ENCODE results near the gene CRMP1. TPM values are rescaled to one million over a fixed set of nuclear protein-coding genes. Genes with fewer than 3 reads are reported as not detected.

The CRMP1 gene
- polyA plus RNA-seq, 3 donors: 0.22 to 2.2 (median 0.70) TPM

DNA sequence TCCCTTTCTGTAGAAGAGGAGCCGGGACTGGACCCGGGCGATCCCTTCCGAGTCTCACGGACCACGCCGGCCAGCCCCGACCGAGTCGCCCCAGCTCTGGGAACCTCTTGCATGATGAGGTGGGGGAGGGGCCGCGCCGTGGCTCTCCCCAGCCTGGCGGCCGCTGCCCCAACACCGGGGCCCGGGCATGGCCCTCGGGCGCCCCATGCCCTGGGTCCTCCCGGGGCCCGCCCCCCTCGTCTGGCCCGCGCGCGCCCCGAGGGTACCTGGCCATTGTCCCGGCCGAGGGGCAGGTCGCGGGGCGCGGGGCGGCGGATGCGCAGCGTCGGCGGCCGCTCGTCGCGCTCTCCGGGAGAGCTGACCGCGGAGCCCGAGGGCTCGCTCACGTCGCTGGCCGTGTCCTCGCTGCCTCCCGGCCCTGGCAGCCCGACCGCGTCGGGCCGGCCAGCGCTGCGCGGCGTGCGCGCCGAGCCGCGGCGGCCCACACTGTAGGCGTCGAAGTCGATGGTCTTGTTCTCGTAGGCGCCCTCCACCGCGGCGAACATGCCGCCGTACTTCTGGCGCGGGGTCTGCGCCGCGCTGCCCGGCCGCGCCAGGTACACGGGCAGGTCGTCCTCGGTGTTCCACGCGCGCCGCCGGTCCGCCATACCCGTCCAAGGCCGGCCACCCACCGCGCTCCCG is 423 bp downstream of the CRMP1 start:
- H3K27ac ChIP-seq (ENCODE audit: low read depth, low read length): no peak overlapping the region
- 3 to 5% (median 4%) methylated on average over 44 to 99 of the region's 100 CpGs for WGBS, 3 donors

DNA sequence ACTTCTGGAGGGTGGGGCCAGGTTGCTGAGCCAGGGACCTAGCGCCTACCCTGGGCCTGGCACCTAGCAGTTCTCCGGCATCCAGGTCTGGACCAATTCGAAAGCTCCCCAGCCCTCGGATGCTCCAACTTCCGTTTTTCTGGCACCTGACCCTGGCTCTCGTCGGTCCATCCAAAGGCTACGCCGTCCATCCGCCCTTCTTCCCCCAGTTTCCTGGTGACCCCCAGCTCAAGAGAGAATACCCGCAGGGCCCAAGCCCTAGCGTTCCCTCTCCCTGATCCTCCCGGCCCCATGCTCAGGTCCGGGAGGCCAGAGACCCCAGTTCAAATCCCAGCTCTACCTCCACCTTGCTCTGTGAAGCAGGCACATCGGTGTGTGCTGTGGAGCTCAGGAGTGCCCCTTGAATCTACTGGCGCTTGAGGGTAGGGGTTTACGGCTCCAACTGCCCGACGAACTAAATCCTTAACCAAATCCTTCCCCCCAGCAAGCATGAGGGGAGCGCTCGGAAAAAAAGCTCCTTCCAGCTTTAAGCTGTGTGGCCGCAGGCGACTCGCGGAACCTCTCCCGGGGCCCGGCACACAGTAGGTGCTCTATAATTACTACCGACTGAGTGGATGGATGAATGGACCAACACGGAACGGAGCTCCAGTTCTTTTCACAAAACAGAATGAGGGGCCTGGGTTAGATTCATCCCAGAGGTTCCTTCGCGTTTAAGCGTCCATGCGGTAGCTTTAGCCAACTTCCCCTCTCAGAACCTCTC is 1.1 kb downstream of the CRMP1 start:
- H3K27ac ChIP-seq (ENCODE audit: low read depth, low read length): no peak overlapping the region
- 9 to 16% (median 15%) methylated on average over 34 of the region's 34 CpGs for WGBS, 3 donors

DNA sequence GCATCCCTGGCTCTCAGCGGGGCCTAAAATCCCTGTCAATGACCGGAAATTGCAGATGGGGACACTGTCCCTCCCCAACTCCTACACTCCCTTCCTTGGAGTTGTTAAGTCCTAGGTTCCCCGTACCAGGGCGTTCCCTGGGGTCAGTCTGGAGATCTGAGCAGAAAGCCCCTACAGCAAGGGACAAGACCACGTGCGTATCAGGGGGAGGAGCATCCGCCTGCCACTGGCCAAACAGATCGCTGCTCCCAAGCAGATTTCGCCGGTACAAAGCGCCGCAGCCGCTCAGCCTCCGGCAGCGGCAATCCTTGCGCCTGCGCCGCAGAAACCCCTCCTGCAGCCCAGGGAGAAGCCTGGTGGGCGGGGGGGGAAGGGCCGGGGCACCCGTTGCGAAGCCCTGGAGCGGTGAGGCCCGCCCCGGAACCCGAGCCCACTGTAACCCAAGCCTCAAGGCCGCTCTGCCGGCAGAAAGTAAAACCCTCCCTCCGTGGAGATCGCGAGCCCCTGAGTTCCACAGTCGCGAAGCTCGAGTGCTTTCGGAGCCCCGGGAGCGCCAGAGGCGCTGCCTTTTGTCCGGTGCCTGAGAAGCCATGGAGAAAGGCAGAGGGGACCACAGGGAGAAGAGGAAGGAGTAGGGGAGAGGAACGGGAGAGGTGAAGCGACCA is 2.7 kb downstream of the CRMP1 start:
- no peak overlapping the region for H3K27ac ChIP-seq (ENCODE audit: low read depth, low read length)
- WGBS, 3 donors: 0 to 3% (median 1%) methylated on average over 39 to 41 of the region's 41 CpGs

DNA sequence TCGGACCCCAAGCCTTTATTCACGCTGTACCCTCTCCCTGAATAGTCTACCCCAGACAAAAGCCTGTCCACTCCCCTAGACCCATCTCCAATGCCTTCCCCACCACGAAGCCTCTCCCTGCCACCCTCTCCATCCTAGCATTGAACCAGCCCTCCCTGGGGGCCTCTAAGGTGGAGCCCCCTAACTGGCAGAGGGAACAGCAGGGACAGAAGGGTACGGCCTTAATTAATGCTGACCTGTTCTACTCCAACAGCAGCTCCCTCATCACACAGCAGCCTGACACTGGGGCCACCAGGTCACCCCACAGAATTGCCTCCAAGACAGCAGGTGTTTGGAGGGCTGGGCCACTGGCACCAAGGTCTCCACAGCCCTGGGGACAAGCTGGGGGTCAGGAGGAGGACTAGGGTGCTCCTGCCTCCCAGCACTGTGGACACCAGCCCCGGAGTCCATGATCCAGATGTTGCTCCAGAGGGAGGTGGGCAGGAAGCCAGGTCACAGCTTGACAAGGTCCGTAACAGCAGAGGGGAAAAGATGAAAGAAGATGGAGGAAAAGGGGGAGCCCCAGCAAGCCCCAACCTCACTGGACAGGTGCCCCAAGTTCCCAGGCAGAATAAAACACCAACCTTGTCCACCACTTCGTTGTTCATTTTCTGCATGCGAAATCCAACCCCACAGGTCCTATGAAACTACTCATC is 3.7 kb downstream of the CRMP1 start:
- no peak overlapping the region for H3K27ac ChIP-seq (ENCODE audit: low read depth, low read length)
- WGBS, 3 donors: 23 to 26% (median 23%) methylated on average over 8 of the region's 8 CpGs

DNA sequence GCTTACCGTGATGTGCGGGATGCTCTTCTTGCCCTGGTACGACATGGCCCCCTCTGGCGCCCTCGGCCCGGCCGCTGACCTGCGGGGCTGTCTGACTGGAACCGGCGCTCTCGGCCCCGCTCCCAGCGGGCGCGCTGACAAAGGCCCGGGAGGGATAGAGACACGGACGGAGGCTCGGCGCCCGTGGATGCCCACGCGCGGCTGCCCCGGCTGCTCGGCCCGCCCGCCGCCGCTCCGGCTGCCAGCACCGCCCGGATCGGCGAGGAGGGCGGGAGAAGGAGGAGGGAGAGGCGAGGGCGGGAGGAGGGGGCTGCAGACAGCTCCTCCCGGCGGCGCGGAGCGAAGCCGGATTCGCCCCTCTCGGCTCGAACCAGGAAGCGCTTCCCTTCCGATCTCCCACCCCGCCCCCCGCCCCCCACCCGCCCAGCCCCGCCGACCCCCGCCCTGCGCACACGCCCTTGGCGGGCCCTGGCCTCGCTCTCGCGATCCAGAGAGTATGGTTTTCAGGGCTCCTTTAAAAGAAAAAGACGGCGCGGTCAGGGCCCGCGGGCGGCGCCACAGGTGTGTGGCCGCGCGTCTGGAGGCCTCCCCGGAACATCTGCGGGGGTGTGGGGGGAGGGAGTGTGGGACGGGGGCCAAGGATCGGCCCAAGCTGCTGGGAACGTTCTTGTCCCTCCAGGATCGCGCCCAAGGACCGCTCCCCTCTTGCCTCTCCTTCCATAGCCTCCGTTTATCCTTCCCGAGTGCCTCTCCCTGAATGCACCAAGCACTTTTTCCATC is 4.5 kb downstream of the CRMP1 start:
- 1 to 2% (median 2%) methylated on average over 55 to 81 of the region's 81 CpGs for WGBS, 3 donors
- H3K27ac ChIP-seq (ENCODE audit: low read depth, low read length): no peak overlapping the region

DNA sequence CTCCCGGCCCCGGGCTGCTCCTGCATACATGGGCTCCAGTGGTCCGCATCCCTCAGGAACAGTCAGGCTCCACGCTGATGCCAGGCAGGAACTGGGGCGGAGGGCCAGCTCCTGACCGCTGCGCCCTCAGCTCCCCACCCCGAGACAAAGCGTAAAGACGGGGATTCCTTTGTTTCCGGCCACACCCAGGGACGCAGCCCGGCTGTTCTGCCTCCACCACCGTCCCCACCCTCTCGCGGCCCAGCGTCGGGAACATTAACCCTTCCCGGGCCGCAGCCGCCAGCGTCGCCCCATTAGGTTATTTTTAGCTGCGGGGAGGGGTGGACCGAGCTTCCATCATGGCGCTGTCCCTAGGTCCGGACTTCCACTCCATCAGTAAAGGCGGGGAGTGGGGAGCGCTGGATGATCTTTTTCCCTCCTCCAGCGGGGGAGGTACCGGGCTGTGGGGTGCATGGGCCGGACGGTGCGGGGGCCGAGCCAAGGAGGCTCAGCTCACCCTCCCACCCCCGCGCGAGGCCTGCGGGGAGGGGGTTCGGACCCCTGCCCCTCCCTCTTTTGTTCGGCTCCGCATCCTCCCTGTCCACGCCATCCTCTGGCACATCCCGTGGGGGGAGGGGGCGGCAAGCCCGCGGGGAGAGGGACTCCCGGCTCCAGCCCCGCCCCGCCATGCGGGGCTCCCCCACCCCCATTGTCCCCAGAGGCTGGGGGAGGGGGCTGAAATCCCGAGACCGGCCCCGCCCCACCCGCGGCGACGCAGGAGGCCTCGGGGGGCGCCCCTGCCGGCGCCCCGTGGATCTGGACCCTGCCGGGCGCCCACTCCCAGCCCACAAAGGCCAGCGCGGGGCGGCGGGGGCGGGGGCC is 5.3 kb downstream of the CRMP1 start:
- 2 to 4% (median 2%) methylated on average over 43 to 70 of the region's 70 CpGs for WGBS, 3 donors
- no peak overlapping the region for H3K27ac ChIP-seq (ENCODE audit: low read depth, low read length)

DNA sequence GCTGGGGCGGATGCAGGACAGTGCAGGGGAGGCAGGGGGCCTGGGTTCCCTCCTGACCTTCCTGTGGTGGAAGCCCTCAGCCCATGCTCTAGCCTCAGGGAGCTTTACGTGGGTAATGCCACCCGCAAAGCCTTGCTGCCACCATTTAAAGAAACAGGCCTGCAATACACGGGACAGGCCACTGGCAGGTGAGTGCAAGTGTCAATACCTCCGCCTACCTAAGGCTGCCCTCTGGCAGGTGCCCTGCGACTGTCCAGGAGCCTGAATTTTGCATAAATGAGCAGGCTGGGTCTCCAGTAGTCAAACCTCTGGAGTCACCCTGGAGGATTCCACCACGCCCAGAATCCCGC is 5.9 kb downstream of the CRMP1 start:
- H3K27ac ChIP-seq (ENCODE audit: low read depth, low read length): no peak overlapping the region
- 30 to 44% (median 36%) methylated on average over 8 of the region's 8 CpGs for WGBS, 3 donors

DNA sequence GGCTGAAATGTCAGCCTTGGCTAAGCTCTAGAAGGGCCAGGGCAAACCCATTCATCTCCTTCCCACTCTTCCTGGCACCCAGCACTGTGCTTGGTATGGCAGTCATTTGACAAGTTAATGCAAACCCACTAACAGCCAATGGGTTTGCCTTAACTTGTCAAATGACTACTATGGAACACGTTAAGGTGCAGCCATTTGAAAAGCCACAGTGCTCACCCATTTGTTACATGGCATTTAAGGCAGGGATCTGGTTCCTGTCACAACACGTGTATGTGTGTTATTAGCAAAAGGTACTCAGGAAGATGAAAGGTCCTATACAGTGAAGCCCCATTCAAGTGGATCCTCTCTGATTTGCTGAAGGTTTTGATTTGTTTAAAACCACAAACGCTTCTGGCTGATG is 7.2 kb downstream of the CRMP1 start:
- 49 to 73% (median 71%) methylated on average over 3 of the region's 3 CpGs for WGBS, 3 donors
- no peak overlapping the region for H3K27ac ChIP-seq (ENCODE audit: low read depth, low read length)

DNA sequence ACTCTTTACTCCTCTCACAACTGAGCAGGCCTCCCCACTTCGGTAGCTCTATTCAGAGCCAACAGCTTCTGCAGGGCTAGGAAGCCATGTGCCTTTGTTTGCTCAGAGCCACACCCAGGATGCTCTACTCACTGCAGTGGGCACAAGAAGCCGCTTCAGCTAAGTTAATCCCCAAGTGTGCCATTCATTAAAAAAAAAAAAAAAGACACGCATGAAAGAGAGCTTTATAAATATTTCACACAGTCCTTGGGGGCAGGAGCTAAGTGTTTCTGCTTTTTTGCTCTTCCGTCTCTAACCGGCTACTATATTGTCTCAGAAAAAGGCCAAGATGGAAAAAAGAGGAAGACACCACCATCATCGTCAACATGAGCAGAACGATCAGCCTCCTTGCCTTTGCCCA is 8.1 kb downstream of the CRMP1 start:
- no peak overlapping the region for H3K27ac ChIP-seq (ENCODE audit: low read depth, low read length)
- WGBS, 3 donors: 54 to 64% (median 60%) methylated on average over 7 of the region's 7 CpGs

DNA sequence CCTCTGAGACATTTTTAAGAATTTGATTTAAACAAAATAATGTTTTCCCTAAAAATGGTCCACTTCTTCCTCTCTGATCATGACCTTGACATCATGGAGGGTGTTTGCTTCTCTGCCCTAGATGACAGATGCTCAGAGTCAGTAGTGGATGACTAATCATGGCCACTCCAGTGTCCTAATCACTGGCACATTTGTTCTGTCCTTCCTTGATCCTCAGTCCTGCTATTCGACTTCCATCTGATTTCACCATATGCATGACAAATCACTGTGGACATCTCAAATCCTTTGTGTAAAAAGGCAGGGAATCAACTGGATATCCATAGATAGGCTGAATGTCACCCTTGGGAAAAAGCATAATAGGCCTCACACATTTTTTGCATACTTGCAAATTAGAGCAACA is 9.0 kb downstream of the CRMP1 start:
- H3K27ac ChIP-seq (ENCODE audit: low read depth, low read length): no peak overlapping the region
- WGBS, 3 donors: 36 to 70% (median 51%) methylated on average over 1 of the region's 1 CpG

DNA sequence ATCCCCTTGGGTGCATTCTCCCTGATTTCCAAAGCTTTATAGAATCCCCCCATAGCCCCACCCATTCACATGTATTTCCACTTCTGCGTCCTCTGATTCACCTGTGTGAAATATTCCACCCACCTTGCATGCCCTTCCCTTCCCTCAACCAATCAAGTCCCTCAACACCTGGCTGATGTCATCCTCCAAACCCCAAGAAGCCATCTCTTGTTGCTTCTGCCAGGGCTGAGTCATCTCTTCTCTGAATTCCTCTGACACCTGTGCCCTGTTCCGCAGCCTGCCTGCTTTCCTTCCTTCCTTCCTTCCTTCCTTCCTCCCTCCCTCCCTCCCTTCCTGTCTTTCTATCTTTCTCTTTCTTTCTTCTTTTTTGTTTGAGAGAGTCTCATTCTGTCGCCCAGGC is 9.9 kb downstream of the CRMP1 start:
- no peak overlapping the region for H3K27ac ChIP-seq (ENCODE audit: low read depth, low read length)
- 63 to 80% (median 79%) methylated on average over 3 of the region's 3 CpGs for WGBS, 3 donors

DNA sequence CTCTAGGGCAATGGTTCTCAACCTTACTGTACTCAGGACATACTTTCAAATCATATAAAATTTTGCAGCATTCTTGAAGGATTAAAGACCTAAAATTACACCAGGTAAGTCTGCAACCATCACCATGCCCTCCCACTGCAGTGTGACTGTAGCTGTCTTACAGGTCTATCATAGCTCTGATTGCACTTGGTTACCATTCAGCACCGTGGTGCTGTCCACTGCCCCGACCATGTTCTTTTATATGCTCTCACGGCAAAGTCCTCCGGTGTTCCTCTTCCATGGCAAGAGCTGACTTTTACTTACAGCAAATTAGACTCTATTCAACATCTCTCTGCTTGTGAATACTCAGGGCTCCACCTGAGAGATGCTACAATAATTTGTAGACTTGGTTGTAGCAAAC is 11.5 kb downstream of the CRMP1 start:
- 18 to 42% (median 40%) methylated on average over 4 of the region's 4 CpGs for WGBS, 3 donors
- no peak overlapping the region for H3K27ac ChIP-seq (ENCODE audit: low read depth, low read length)

DNA sequence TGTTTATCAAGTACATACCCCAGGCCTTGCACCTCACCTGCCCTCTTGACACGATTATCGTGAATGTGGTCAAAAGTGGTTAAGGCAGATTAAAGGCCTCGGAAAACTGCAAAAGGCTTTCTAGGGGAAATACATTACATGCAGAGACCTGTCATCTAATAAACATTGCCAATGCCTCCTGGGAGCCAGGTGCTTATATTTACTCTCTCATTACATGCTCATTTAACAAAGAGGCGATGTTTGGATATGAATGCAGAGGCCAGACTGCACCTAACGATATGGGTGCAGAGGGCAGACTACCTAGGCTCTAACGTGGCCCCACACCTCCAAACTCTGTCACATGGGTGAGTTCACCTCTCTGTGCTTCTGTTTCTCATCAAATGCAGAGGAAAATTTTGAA is 14.5 kb downstream of the CRMP1 start:
- no peak overlapping the region for H3K27ac ChIP-seq (ENCODE audit: low read depth, low read length)
- WGBS, 3 donors: 68 to 85% (median 85%) methylated on average over 6 of the region's 6 CpGs

DNA sequence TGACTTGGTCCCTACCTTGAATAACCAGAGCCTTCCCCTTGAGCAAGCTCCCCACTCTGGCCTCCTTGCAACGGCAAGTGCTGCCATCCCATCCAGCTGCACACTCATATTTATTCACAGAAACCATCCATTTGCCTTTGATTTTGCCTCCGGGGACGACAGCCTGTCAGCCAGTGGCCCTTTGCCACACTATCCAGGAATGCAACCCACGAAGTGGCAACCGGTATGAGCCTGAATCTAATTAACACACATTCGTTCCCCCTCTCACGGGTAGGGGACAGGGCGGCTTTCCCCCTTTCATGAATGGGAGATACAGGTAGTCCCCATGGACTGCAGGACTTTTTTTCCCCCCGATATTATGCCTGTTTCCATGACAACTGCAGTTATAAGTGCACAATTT is 15.5 kb downstream of the CRMP1 start:
- WGBS, 3 donors: 58 to 87% (median 84%) methylated on average over 9 of the region's 9 CpGs
- no peak overlapping the region for H3K27ac ChIP-seq (ENCODE audit: low read depth, low read length)

DNA sequence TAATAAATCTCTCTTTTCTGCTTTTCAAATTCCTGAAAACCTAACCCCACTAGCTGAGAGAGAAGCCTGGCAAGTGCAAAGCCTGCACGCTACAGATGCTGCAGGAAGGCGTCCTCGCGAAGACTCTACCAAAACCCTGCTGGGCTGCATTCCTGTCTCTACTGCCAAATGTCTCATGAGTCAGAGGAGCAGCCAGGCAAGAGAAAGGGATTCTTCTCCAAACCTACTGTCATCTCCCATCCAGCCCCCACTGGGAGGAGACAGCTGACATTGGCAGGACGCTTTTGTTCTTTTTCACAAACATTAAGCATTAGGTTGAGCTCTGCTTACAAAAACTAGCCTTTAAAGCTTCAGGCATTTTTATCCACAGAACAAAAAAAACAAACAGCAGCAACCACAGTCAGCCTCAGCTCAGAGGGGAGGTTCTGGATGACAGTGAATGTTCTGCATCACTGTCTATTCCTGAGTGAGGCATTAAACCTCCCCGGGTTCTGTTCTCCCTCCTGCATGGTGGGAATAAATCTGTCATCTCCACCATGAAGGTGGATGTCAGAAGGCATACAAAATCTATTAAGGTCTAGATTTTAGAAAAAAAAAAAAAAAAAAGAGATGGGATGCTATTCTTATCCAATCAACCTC is 18.0 kb downstream of the CRMP1 start:
- H3K27ac ChIP-seq (ENCODE audit: low read depth, low read length): no peak overlapping the region
- WGBS, 3 donors: 40 to 49% (median 40%) methylated on average over 6 of the region's 6 CpGs

DNA sequence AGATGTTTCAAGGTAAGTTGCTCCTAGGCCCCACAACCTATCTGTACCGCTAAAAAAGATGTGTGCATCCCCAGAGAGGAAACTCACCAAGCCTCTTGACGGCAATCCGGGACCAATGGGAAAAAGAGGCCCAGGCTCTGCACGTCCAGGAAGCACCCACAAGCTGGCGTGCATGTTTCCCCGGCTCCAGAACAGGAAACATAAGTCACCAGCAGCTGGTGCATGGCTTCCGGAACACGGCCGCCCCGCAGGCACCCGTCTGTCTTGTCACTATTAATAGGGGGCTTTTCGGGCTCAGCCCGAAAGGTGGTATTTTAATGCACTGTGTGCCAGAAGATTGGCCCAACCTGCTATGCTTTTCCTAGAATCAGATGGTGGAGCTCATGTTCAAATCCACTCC is 22.2 kb downstream of the CRMP1 start:
- 43 to 68% (median 55%) methylated on average over 13 of the region's 13 CpGs for WGBS, 3 donors
- H3K27ac ChIP-seq (ENCODE audit: low read depth, low read length): no peak overlapping the region

DNA sequence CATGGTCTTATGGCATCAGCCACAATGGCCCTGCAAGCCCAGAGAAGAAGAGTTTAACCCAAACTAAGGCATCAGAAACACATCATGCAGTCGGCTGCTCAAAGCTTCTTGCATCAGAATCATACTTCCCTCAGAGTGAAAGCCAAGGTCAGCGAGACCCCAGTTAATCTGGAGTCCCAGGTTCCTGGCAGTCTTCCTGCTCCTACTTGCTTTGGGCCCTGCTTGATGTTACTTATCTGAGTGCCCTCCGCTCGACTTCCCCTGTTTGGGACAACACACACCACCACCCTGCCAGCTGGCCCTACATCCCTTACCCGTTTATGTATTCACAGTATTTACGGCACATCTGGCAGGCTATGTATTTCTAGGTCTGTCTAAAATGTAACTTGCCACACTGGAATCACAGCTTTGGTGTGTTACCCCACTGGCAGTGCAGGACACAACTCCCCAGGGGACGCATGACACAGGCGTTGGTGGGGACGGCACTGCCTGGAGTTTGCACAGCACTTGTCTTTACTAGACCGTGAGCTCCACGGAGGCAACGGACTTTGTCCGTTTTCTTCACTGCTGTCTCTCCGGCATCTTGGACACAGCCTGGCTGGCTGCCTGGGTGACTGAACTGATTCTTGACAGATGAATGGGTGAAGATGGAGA is 22.8 kb downstream of the CRMP1 start:
- no peak overlapping the region for H3K27ac ChIP-seq (ENCODE audit: low read depth, low read length)
- WGBS, 3 donors: 77 to 83% (median 83%) methylated on average over 14 of the region's 14 CpGs

Data from adipose tissue (tissue), 3 donors.